GM21619 (cell line): ENCODE data around the gene MEI1.

Experiments used
- ATAC-seq: cut with Tn5 transposase; IDR thresholded peaks from one replicate; pipeline ENCODE4 v1.9.1; 2021; ENCODE audit not compliant: unreplicated experiment

The MEI1 gene

DNA sequence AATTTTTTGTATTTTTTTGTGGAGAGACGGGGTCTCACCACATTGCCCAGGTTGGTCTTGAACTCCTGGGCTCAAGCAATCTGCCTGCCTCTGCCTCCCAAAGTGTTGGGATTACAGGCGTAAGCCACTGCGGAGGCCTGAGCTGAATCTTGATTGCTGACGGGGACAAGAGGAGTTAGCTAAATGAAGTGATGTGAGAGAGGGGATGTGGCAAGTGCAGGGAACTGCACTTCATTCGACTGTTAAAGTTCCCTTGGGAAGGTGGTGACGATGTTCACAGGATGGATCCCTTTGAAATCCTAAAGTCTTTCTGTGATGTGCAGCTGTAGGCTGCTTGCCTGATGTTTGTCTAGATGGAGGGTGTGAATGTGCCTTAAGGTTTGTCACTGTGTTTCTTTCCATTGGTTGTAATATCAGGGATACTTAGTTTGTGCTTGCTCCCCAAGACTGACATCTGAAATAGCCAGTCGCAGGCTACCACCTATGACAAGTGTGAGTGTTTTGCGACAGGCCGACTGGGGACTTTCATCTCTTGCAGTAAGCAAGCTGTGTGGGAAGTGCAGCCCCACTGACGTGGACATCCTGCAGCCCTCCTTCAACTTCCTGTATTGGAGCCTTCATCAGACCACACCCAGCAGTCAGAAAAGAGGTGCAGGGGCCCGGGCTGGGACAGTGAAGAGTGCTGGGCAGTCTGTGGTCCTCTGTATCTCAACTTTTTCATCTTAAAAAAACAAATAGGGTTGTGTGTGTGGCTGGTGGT is 81.6 kb downstream of the MEI1 start:
- peak; percentile 85 for ATAC-seq

DNA sequence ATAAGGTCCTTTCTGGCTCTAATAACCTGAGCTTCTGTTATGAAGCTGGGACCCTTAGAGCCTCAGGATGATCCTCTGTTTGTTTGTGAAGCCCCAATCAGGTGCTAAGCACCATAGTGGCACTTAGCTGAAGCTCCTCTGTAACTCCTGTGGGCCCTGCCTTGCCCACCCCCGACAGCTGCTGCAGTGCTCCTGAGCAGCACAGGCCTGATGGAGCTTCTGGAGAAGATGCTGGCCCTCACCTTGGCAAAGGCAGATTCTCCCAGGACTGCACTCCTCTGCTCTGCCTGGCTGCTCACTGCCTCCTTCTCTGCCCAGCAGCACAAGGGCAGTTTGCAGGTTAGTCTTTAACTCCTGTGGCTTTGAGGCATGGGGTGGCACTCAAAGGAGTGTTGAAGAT is 82.2 kb downstream of the MEI1 start:
- ATAC-seq, result peak; percentile 22

DNA sequence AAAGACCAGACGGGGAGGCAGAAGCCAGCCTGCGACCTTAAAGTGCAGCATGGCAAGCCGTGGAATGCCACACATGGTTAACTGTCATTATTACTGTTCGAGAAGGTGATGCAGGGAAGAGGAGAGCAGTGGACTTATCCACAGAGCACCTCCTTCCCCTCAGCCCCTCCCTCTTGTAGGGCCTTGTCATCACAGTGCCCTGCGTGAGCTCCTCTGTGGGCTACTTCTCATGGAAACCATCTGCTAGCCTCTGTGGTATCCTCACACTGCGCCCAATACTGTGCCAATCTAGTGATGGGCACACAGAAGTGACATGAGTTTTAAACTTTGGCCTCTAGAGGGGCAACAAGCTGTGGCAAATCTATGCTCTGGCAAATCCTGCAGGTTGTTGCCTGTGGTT is 83.0 kb downstream of the MEI1 start:
- ATAC-seq, result no peak

DNA sequence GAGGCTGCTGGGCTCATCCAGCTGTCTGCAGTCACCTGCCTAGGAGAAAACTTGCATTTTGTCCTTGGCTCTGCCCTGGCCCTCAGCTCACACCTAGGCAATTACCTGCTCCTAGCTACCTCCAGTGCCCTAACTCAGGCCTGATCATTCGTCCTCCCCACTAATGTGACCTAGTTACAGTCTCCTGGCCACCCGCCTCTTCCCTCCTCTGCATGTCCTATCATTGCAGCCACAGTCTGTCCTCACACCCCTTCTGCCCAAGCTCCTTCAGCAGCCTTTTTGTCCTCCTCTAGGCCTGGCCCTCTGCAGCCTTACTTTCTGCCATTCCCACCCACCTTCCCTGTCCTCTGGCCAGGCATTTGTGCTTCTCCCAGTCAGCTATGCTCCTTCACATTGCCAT is 83.4 kb downstream of the MEI1 start:
- no peak for ATAC-seq

DNA sequence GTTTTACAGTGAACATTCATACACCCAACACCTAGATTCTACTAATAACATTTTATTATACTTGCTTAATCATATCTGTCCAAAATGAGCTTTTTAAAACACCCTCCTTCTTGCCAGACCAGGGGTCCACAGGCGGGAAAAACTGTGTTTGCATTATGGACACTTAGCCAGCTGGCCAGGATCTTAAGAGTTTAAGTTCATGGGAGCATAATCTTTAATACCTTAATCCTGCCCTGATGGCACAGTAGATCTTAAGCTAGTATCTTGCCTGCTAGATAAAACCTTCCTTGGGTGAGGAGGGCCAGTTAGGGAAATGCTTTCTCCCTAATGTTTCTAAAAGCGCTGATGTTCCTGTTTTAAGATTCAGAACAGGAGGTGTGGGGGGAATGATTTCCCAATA is 88.0 kb downstream of the MEI1 start:
- ATAC-seq, result no peak

DNA sequence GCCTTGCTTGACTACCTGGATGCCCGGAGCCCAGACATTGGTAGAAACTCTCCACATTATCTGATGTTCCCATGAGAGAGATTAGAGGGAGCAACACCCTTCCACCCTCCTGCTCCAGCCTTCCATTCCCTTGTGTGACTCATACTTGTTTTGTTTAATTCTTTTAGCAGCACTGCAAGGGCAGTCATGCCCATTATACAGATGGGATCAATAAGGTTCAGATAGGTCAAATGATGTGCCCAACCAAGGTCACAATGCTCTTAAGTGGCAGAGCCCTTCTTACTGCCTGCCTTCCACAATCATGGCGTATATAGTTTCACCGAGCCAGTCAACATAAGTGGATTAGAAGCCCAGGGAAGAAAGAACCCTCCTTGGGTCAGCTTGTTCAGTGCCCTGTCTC is 94.6 kb downstream of the MEI1 start:
- no peak for ATAC-seq

DNA sequence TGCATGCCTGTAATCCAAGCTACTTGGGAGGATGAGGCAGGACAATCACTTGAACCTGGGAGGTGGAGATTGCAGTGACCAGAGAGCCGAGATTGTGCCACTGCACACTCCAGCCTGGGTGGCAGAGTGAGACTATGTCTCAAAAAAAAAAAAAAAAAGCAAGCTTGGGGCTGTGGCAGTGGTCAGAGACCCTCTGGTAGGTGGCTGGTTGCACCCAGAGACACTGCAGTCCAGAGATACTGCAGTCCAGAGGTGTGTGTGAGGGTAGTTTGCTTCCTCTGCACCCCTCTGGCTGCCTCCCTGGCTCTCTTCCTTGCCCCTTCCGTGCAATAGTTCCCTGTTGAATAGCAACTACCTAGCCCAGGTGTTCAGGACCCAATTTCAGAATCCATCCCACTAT is 99.4 kb downstream of the MEI1 start:
- ATAC-seq, result no peak

DNA sequence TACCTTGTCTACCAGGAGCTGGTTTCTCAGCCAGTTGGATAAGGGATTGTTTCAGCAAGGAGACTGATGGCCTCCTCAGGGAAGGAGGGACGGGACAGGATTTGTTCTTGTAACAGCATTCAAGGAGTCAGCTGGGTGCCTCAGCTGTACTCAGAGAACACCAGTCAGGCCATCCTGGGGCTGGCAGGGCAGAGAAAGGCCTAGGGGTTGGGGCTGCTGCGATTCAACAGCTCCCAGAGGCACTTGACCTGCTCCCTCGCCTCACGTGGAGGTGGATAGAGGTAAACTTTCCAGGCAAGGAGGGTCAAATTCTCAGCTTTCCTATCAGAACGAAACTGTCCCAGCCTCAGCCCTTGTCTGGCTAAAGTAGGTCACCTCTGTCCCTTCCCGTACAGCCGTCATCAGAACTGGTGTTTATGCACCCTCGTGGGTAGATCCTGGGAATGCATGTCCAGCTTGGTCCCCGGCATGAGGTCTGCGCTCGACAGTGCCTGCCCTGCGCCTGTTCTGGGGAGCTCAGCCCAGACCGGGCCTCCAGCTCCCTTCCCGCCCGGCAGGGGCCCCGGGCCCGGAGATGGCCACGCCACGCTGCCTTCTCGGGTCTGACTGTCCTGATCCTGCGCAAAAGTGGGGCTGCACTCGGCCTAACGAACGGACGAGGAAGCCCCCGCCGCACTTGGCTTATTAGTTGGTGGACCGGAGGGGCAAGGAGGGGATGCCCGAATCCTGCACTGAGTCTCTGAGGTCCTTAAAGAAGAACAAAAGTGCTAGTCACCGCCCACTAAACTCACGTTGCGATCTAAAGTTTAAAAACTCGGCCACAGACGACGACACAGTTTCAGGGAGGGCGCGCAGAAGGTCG is 100.4 kb downstream of the MEI1 start:
- ATAC-seq, result peak; percentile 17

DNA sequence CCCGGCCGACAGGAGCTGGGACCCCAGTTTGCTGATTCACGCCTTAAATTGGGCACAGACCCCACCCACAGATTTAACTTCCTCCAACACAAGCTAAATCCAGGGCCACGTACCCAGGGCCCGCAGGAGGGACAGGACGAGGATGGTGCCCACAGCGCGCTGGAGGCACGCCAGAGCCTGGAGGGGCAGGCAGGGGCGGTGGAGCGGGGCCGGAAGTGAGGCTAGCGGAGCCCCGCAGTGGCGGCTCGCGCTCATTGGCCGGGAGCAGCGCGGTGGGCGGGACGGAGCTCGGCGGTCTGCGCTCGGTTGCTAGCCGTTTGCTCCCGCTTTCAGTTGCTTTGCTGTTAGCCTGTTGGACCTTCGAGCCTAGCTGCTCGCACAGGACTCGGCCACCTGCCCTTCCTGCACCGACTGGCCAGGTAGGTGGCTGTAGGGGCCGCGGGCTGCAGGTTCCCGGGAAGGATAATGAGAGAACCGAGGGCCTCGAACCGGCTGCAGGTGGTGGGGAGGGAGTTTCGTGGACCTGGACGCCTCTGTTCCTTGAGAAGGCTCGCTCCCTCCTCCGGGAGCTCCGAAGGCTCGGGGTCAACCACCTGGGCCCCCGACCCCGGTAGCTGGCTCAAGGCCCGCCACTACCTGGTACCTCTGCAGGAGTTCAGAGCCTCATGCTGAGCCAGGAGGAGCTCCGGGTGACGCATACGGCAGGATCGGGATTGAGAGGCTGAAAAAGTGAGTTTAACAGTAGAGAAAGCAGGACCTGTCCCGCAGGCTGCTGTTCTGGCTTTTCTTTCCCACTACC is 101.2 kb downstream of the MEI1 start, which contains the start of gene CCDC134:
TSS of gene CCDC134 (plus strand) at position 332 of the 799 bp plus-strand sequence. CDS start 8,212 bp downstream, outside the sequence.
- ATAC-seq, result peak; percentile 81

DNA sequence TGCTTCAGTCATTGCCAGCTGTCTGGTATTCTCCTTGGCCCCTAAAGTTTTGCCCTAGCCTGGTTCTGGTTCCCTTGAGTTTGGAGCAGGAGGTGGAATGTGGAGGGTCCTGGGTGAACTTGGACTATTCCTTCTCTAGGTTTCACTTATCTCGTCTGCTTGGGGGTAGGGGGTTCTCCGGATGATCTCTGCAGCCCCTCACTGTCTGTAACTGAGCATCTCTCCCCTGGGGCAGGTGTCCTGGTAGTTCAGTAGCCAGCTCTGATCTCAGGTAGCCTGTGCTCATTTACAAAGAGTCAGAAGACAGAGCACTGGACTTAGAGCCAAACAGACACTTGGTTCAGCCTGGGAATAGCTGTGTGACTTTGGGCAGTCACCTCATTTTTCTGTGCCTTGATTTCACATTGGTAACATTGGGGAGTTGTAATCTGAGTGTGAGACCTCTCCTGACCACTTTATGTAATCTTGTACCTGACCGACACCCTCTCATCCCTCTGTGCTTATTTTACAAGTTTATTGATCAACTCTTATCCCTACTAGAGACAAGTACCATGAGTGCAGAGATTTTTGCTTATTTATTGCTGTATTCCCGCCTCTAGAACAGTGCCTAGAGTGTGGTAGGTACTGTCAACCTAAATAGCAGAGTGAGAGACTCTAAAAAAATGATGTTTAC is 102.0 kb downstream of the MEI1 start:
- ATAC-seq, result no peak

DNA sequence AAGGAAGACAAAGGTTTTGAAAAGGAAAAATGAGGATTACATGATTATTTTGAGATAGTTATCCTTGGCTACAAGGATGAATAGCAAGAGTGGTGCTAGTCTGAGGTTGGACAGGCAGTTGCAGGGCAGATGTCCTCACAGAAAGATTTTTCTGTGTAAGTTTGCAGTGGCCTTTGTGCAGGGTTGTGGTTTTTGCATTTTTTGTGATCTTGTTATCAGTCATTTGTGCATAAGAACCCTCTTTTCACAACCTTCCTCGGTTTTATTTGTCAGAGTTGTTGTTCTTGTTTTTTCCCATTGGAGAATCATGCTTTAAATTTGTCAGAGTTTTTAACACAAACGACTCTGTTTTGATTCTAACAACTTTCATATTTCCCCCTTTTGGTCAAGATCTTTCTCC is 102.6 kb downstream of the MEI1 start:
- no peak for ATAC-seq

DNA sequence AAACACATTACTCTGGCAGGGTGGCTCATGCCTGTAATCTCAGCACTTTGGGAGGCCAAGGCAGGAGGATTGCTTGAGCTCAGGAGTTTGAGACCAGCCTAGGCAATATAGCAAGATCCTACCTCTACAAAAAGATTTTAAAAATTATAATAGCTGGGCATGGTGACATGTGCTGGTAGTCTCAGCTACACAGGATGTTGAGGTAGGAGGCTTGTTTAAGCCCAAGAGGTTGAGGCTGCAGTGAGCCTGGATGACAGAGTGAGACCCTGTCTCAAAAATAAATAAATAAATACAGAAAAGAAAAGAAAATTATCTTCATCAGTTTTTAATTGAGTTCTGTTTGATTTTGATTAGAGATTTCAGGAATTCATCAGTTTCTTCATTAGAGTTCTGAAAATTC is 106.3 kb downstream of the MEI1 start:
- no peak for ATAC-seq

DNA sequence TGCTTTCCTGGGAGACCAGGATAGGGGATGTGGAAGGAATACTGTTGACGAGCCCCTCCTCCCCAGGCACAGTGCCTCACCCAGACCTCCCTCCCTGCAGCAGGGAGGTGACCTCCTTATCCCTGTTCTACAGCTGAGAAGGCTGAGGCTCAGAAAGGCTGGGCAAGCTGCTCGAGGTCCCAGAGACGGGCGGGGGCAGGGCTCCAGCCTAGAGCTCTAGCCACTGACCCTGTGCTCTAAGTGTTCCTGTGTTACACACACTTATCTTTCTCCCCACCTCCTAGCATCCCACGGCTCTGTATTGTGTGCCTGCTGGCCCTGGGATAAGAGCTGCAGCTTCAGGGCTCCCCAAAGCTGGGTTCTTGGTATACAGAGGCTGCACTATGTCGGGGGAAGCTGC is 109.1 kb downstream of the MEI1 start:
- no peak for ATAC-seq

DNA sequence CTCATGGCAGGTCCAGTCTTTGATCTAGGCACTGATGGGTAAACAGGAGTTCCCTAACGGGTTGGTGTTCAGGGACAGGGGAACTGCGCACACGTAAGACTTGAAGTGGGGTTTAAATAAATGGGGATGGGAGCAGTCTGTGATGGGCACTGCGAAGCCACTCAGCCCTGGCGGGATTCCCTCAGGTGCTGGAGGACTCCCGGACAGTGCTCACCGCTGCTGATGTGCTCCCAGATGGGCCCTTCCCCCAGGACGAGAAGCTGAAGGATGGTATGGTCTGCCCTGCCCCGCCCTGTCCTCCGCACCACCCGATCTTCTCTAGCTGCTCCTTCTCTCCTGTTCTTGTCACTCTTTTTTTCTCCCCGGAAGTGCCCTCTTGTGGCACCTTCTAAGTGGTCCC is 110.7 kb downstream of the MEI1 start:
- no peak for ATAC-seq

DNA sequence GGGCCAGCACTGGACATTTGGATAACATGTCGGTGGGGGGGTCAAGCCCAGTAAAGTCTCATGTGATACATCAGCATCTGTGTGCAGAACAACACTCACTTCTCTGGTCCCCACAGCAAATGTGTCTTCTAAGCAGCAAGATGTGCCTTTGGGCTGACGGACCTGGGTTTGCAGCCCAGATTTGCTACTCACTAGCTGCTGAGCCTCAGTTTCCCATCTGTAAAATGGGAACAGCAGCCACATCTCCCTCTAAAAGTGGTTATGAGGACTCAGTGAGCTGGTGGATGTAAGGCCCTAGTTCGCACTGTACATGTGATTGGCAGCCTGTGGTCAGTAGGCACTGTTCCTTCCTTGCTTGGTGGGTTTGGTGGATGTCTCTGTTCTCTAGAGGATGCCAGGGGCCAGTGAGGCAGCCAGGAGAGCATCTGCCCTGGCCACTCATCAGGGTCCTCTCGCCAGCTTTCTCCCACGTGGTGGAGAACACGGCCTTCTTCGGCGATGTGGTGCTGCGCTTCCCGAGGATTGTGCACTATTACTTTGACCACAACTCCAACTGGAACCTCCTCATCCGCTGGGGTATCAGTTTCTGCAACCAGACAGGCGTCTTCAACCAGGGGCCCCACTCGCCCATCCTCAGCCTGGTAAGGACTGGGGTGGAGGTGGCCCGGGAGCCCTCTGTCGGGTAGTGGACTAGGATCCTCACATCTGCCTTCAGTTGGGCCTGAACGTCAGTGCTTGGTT is 113.7 kb downstream of the MEI1 start:
- no peak for ATAC-seq

DNA sequence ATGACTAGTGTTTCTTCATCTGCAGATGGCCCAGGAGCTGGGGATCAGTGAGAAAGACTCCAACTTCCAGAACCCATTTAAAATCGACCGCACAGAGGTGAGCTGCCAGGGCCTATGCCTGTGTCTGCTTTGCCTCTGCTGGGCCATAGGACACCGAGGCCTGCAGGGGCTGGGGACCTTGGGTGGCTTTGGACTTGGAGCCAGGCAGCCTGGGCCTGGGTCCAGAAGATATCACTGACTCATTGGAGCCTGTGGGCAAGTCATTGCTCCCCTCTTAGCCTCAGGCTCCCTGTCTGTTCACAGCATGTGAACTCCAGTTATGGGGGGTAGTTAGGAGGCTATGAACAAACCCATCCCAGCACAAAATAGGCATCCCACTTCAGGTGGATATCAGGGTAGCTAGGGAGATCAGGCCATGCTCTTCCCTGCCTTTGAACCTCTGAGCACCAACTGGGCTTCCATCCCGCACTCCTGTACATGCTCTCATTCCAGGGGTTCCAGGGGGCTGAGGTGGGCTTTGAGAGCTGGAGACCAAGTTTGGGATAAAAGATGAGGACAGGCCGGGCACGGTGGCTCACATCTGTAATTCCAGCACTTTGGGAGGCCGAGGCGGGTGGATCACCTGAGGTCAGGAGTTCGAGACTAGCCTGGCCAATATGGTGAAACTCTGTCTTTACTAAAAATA is 114.6 kb downstream of the MEI1 start:
- ATAC-seq, result no peak

DNA sequence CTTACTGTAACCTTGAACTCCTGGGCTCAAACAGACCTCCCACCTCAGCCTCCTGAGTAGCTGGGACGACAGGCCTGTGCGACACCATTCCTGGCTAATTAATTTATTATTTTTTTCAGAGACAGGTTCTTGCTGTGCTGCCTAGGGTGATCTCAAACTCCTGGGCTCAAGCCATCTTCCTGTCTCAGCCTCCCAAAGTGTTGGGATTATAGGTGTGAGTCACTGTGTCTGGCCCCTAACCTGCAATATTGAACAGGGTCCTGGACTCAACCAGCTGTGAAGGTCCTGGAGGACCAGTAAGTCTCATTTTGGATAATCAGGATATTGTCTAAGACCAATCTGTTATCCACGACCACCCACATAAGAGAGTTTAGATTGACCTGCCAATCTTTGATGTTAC is 116.4 kb downstream of the MEI1 start:
- no peak for ATAC-seq

DNA sequence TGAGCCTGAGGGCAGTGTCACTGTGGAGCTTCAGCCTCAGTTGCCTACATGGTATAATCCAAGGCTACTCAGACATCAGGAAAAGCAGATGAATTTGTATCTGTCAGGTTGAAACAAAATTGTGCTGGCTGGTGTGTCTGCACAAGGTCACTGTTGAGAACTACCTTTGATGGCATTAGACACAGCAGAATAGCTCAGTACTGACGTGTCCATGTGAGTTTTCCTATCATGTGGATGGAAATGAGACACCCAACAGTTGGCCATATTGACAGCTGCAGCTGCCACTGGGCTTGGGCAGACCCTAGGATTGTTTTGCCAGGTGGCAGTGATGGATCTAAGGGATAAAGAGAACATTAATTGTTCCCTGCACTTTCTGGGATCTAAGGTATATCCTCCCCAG is 116.9 kb downstream of the MEI1 start:
- ATAC-seq, result no peak

DNA sequence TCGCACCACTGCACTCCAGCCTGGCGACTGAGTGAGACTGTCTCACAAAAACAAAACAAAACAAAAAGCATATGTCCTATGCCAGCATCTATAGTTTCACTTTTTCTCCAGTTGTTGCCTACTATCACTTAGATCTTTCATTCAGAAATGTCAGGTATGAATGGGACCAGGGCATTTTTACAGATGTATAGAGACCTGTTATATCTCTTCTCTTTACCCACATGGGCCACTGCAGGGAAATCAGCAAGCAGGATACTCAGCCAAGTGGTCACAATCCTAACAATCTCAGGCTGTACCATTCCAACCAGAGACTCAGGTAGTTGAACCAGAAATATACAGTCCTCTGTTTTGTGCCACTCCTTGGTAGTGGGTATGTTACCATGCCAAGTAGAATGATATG is 117.6 kb downstream of the MEI1 start:
- ATAC-seq, result no peak

DNA sequence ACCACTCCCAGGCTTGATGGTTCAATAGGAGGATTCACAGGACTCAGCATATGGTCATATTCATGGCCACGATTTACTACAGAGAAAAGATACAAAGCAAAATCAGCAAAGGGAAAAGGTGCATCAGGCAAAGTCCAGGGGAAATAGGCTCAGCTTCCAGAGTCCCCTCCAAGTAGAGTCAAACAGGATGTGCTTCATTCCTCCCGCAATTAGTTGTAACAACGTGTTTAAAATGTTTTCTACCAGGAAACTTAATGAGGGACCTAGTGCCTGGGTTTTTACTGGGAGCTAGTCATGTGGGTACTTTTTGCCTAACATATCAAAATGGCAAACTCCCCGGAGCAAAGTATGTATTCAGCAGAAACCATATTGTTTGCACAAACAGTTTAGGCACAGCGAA is 118.7 kb downstream of the MEI1 start:
- no peak for ATAC-seq
